Measurements from ENCODE around the gene TNS1. TPM values are rescaled to one million over a fixed set of nuclear protein-coding genes. Genes with fewer than 3 reads are reported as not detected.

Gene TNS1
- total and polyA plus RNA-seq, 8 donors = 38.5 to 166 (median 102) TPM

- Histone ChIP-seq H3K4me1 (peaks cover 9 to 42% (median 20%) of the 10 kb centered on the region in 3 donors), H3K4me3 (peak overlapping the region in 2 of 4 donors; percentile 62 to 63), H3K27me3 (no peaks in the 10 kb centered on the region), H3K9me3 (no peaks in the 10 kb centered on the region), H3K27ac (no peak overlapping the region), H3K36me3 (no peaks in the 10 kb centered on the region)
- TF ChIP-seq, protein P1, sequence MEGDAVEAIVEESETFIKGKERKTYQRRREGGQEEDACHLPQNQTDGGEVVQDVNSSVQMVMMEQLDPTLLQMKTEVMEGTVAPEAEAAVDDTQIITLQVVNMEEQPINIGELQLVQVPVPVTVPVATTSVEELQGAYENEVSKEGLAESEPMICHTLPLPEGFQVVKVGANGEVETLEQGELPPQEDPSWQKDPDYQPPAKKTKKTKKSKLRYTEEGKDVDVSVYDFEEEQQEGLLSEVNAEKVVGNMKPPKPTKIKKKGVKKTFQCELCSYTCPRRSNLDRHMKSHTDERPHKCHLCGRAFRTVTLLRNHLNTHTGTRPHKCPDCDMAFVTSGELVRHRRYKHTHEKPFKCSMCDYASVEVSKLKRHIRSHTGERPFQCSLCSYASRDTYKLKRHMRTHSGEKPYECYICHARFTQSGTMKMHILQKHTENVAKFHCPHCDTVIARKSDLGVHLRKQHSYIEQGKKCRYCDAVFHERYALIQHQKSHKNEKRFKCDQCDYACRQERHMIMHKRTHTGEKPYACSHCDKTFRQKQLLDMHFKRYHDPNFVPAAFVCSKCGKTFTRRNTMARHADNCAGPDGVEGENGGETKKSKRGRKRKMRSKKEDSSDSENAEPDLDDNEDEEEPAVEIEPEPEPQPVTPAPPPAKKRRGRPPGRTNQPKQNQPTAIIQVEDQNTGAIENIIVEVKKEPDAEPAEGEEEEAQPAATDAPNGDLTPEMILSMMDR (IDR thresholded peaks at IDR 0.05) = no peak
- 55 to 57% methylated on average over 10 of the region's 10 CpGs for WGBS, 2 donors
- DNase-seq (no peak), FAIRE-seq (no peak), ATAC-seq (no peak)
- intact Hi-C loops (cut with DNase I) = no loop called here
These were observed 3.7 kb downstream of the TNS1 start for GRCh38 chr2:217998926-217999594.

DNA sequence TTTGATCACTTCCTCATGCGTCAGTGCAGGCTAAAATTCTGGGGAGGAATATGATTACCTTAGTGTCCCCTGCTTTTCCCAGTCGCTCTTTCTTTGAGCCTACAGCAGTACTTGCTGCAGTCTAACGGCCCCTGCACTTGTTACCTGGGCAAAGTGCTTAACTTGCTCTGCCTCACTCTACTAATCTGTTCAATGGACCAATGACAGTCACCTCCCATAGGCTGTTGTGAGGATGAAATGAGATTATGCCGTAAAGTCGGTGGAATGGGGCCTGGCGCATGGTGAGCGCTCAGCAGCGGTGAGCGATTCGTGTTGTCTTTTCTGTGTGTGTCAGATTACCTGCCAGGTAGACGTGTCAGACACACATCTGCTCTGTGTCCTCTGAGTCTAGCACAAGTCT, 5.3 kb downstream of the TNS1 start:
- Histone ChIP-seq H3K4me1 (peaks cover 9 to 40% (median 14%) of the 10 kb centered on the region in 3 donors), H3K27me3 (no peaks in the 10 kb centered on the region), H3K9me3 (no peaks in the 10 kb centered on the region), H3K4me3 (no peak overlapping the region), H3K36me3 (no peaks in the 10 kb centered on the region), H3K27ac (peak overlapping the region in 2 of 4 donors; percentile 21 to 89)
- ATAC-seq (no peak), DNase-seq (no peak), FAIRE-seq (no peak)
- intact Hi-C loops (cut with DNase I) = no loop called here
- TF ChIP-seq, protein P1 (IDR thresholded peaks at IDR 0.05) = no peak
- 52 to 62% methylated on average over 11 of the region's 11 CpGs for WGBS, 2 donors

DNA sequence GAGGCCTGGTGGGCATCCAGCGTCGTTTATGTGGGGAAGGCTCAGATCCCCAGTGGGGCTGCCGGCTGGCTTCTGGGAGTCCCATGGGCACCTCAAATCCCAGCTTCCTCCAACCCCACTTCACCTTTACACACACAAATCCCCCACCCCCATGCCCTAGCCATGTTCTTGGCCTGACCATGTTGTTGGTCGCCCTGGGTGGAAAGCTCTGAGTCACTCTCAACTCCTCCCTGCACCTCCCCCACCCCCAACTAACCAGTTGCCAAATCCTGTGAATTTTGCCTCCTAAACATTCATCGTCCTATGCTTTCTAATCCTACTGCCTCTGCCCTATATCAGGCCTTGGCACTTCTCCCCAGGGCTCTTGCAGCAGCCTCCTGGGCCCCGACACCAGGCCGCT, 6.4 kb downstream of the TNS1 start:
- TF ChIP-seq, protein P1 (IDR thresholded peaks at IDR 0.05) = no peak
- intact Hi-C loops (cut with DNase I) = no loop called here
- FAIRE-seq (no peak), DNase-seq (peak in 5 of 6 donors; percentile 61 to 81 (median 78)), ATAC-seq (peak; percentile 49 to 66 (median 64))
- H3K27me3 ChIP-seq = no peaks in the 10 kb centered on the region
- WGBS, 2 donors = 55 to 59% methylated on average over 7 of the region's 7 CpGs
- H3K36me3 ChIP-seq = no peaks in the 10 kb centered on the region
- no peaks in the 10 kb centered on the region for H3K9me3 ChIP-seq
- H3K27ac ChIP-seq = peak overlapping the region; percentile 29 to 89 (median 80)
- peak overlapping the region in 2 of 4 donors; percentile 17 to 32 for H3K4me3 ChIP-seq
- H3K4me1 ChIP-seq = peaks cover 14 to 47% (median 20%) of the 10 kb centered on the region in 3 donors

GRCh38 chr2:217995731-217996231, 7.0 kb downstream of the TNS1 start:
- H3K27ac ChIP-seq = peak overlapping the region; percentile 29 to 89 (median 80)
- H3K9me3 ChIP-seq = no peaks in the 10 kb centered on the region
- intact Hi-C loops (cut with DNase I) = no loop called here
- FAIRE-seq (no peak), ATAC-seq (peak; percentile 51 to 69 (median 62)), DNase-seq (peak; percentile 58 to 86 (median 76))
- peaks cover 14 to 46% (median 20%) of the 10 kb centered on the region in 3 donors for H3K4me1 ChIP-seq
- no peaks in the 10 kb centered on the region for H3K27me3 ChIP-seq
- TF ChIP-seq, protein P1 (IDR thresholded peaks at IDR 0.05) = no peak
- WGBS, 2 donors = 20 to 27% methylated on average over 7 to 8 of the region's 8 CpGs
- H3K36me3 ChIP-seq = peaks cover 0 to 1% (median 0%) of the 10 kb centered on the region in 3 donors
- H3K4me3 ChIP-seq = peak overlapping the region in 2 of 4 donors; percentile 17 to 32

All from pancreas (tissue), 10 donors.